WTC11 (cell line): ENCODE results near the gene CHERP. TPM values are rescaled to one million over a fixed set of nuclear protein-coding genes. Genes with fewer than 3 reads are reported as not detected.

Experiments used
- ATAC-seq: fragments of 200-7000 bp; cut with Tn5 transposase; 2 replicates; pipeline ENCODE4 v1.10.0; 2021; ENCODE audit warnings: mild to moderate bottlenecking, moderate library complexity
- CTCF ChIA-PET: fragments of 300-600 bp; sonication (Branson Sonifier 250); formaldehyde crosslinking; loops from one replicate; lab custom pipeline; 2021; ENCODE audit warnings: antibody characterized with exemption; lab: Charles Lee
- POLR2A ChIA-PET: fragments of 350-600 bp; sonication (Branson Sonifier 250); formaldehyde crosslinking; loops from one replicate; lab custom pipeline; 2021; ENCODE audit warnings: antibody characterized with exemption; lab: Charles Lee
- DNase-seq: peaks from one replicate; pipeline ENCODE4 v3.0.0; 2021; ENCODE audit warnings: low spot score
- H3K27ac Mint-ChIP-seq: 2 replicates; pipeline ENCODE4 v1.8.0; 2021; ENCODE audit warnings: mixed read lengths
- H3K27me3 Mint-ChIP-seq: 2 replicates; pipeline ENCODE4 v1.8.0; 2021; ENCODE audit warnings: low read depth, mild to moderate bottlenecking, moderate library complexity, mixed read lengths
- H3K36me3 Mint-ChIP-seq: 2 replicates; pipeline ENCODE4 v1.8.0; 2021; ENCODE audit warnings: mixed read lengths
- H3K4me1 Mint-ChIP-seq: 2 replicates; pipeline ENCODE4 v1.8.0; 2022; ENCODE audit warnings: mixed read lengths
- H3K4me3 Mint-ChIP-seq: 2 replicates; pipeline ENCODE4 v1.8.0; 2021; ENCODE audit warnings: mild to moderate bottlenecking, moderate library complexity, mixed read lengths
- H3K9me3 Mint-ChIP-seq: 2 replicates; pipeline ENCODE4 v1.8.0; 2021; ENCODE audit warnings: mixed read lengths
- ELF4 ChIP-seq: sonication (generic); formaldehyde crosslinking; IDR thresholded peaks from 2 replicates; pipeline ENCODE4 v1.8.1; 2022; ENCODE audit warnings: low read depth, mild to moderate bottlenecking, moderate library complexity, missing genetic modification reagents
- ETV6 ChIP-seq: sonication (generic); formaldehyde crosslinking; IDR thresholded peaks from 2 replicates; pipeline ENCODE4 v1.8.1; 2022; ENCODE audit warnings: mild to moderate bottlenecking, missing genetic modification reagents
- FOXJ3 ChIP-seq: sonication (generic); formaldehyde crosslinking; IDR thresholded peaks from 2 replicates; pipeline ENCODE4 v1.9.0; 2021; ENCODE audit warnings: missing genetic modification reagents, mild to moderate bottlenecking, borderline replicate concordance
- GABPB1 ChIP-seq: sonication (generic); formaldehyde crosslinking; IDR thresholded peaks from 2 replicates; pipeline ENCODE4 v1.8.1; 2023; ENCODE audit warnings: mild to moderate bottlenecking, missing genetic modification reagents
- MAX ChIP-seq: sonication (generic); formaldehyde crosslinking; IDR thresholded peaks from 2 replicates; pipeline ENCODE4 v1.8.0; 2022; ENCODE audit warnings: mild to moderate bottlenecking, missing genetic modification reagents
- NFATC4 ChIP-seq: fragments of 250-450 bp; sonication (Bioruptor Pico); IDR thresholded peaks from 2 replicates; pipeline ENCODE4 v1.9.0; 2021; ENCODE audit warnings: mild to moderate bottlenecking
- NFE2L1 ChIP-seq: sonication (generic); formaldehyde crosslinking; IDR thresholded peaks from 2 replicates; pipeline ENCODE4 v1.8.1; 2023; ENCODE audit warnings: missing genetic modification reagents
- NFYB ChIP-seq: sonication (generic); formaldehyde crosslinking; conservative IDR thresholded peaks from 2 replicates; pipeline ENCODE4 v1.8.0; 2022; ENCODE audit warnings: low read depth, missing genetic modification reagents
- NR1H2 ChIP-seq: sonication (generic); formaldehyde crosslinking; IDR thresholded peaks from 2 replicates; pipeline ENCODE4 v1.9.0; 2021; ENCODE audit warnings: mild to moderate bottlenecking, moderate library complexity, missing genetic modification reagents
- PRDM15 ChIP-seq: sonication (generic); formaldehyde crosslinking; IDR thresholded peaks from 2 replicates; pipeline ENCODE4 v1.8.0; 2022; ENCODE audit warnings: missing genetic modification reagents
- RELA ChIP-seq: sonication (generic); formaldehyde crosslinking; IDR thresholded peaks from 2 replicates; pipeline ENCODE4 v1.8.1; 2022; ENCODE audit warnings: missing genetic modification reagents, mild to moderate bottlenecking, borderline replicate concordance
- SMAD3 ChIP-seq: sonication (generic); formaldehyde crosslinking; IDR thresholded peaks from 2 replicates; pipeline ENCODE4 v1.8.0; 2022; ENCODE audit warnings: missing genetic modification reagents, mild to moderate bottlenecking, borderline replicate concordance
- STAT6 ChIP-seq: sonication (generic); formaldehyde crosslinking; conservative IDR thresholded peaks from 2 replicates; pipeline ENCODE4 v1.8.1; 2023; ENCODE audit warnings: mild to moderate bottlenecking, low read depth, missing genetic modification reagents, moderate library complexity
- TEAD1 ChIP-seq: sonication (generic); formaldehyde crosslinking; IDR thresholded peaks from 2 replicates; pipeline ENCODE4 v1.8.0; 2022; ENCODE audit warnings: mild to moderate bottlenecking, missing genetic modification reagents
- TEAD4 ChIP-seq: sonication (generic); formaldehyde crosslinking; IDR thresholded peaks from 2 replicates; pipeline ENCODE4 v1.8.0; 2022; ENCODE audit warnings: mild to moderate bottlenecking, missing genetic modification reagents
- USF2 ChIP-seq: sonication (generic); formaldehyde crosslinking; IDR thresholded peaks from 2 replicates; pipeline ENCODE4 v1.8.1; 2023; ENCODE audit warnings: mild to moderate bottlenecking, missing genetic modification reagents, moderate library complexity
- ZNF219 ChIP-seq: sonication (generic); formaldehyde crosslinking; IDR thresholded peaks from 2 replicates; pipeline ENCODE4 v1.8.0; 2023; ENCODE audit warnings: missing genetic modification reagents, mild to moderate bottlenecking, borderline replicate concordance
- ZNF263 ChIP-seq: sonication (generic); formaldehyde crosslinking; IDR thresholded peaks from 2 replicates; pipeline ENCODE4 v1.8.1; 2022; ENCODE audit warnings: low read depth, mild to moderate bottlenecking, moderate library complexity, missing genetic modification reagents
- ZNF317 ChIP-seq: sonication (generic); formaldehyde crosslinking; IDR thresholded peaks from 2 replicates; pipeline ENCODE4 v1.8.1; 2023; ENCODE audit warnings: low read depth, mild to moderate bottlenecking, moderate library complexity, missing genetic modification reagents, borderline replicate concordance
- ZNF396 ChIP-seq: fragments of 250-450 bp; sonication (Bioruptor Pico); IDR thresholded peaks from 2 replicates; pipeline ENCODE4 v1.8.0; 2021; ENCODE audit warnings: mild to moderate bottlenecking, moderate library complexity, borderline replicate concordance
- total RNA-seq: library from RNA; stranded (reverse); gene quantifications from 3 replicates; pipeline ENCODE4 v1.2.3, GENCODE V29; 2021

CHERP gene
- total RNA-seq, 1 experiment from 2014 or later: 98.7 TPM

GRCh38 chr19:16585808-16586476 is 43.7 kb upstream of the CHERP start:
- Mint-ChIP-seq H3K4me3 (no peak overlapping the region), H3K4me1 (peaks cover 62% of the 10 kb centered on the region), H3K36me3 (no peaks in the 10 kb centered on the region), H3K27me3 (no peaks in the 10 kb centered on the region)
- DNase-seq: no peak
- POLR2A ChIA-PET: no interaction called here
- no peak for TF ChIP-seq ZNF219 (CRISPR knock-in tag)
- no peak for TF ChIP-seq ELF4 (CRISPR knock-in tag)
- no peak for TF ChIP-seq ETV6 (CRISPR knock-in tag)
- 0 out of 2 replicates have a peak, but pooled peaks have one; percentile 26 for TF ChIP-seq TEAD4 (CRISPR knock-in tag)
- TF ChIP-seq ZNF317: no peak
- no peak for TF ChIP-seq PRDM15 (CRISPR knock-in tag)
- TF ChIP-seq, all 79 proteins: peak for 1
- Mint-ChIP-seq H3K27ac (peak overlapping the region; percentile 91), H3K9me3 (no peaks in the 10 kb centered on the region)
- CTCF ChIA-PET: no interaction called here
- no peak for ATAC-seq

GRCh38 chr19:16585094-16585801 is 43.0 kb upstream of the CHERP start:
- ATAC-seq: no peak; the same call in 1 of the 2 replicates
- ChIA-PET CTCF (interaction anchor here (0.9 to 1.5 kb wide), 3 partner anchors 12 to 199 kb away, joined by 4 to 7 read pairs (median 7); partner anchors contain the start of gene SLC35E1), POLR2A (interaction anchor here (0.9 kb wide), 1 partner anchor 42 kb away, joined by 4 read pairs; no protein-coding TSS in a partner anchor)
- H3K4me1 Mint-ChIP-seq: peaks cover 62% of the 10 kb centered on the region
- no peak for TF ChIP-seq NR1H2 (CRISPR knock-in tag)
- no peak for TF ChIP-seq FOXJ3
- no peak for TF ChIP-seq NFE2L1 (CRISPR knock-in tag)
- no peak for TF ChIP-seq NFYB (CRISPR knock-in tag)
- TF ChIP-seq NFATC4 (CRISPR knock-in tag): no peak
- peak overlapping the region; percentile 91 for H3K27ac Mint-ChIP-seq
- no peaks in the 10 kb centered on the region for H3K9me3 Mint-ChIP-seq
- no peaks in the 10 kb centered on the region for H3K36me3 Mint-ChIP-seq
- no peak for DNase-seq
- no peak overlapping the region; the same call in 1 of the 2 replicates for H3K4me3 Mint-ChIP-seq
- no peaks in the 10 kb centered on the region for H3K27me3 Mint-ChIP-seq

GRCh38 chr19:16584248-16585093 is 42.2 kb upstream of the CHERP start:
- peak overlapping the region; percentile 91 for H3K27ac Mint-ChIP-seq
- CTCF ChIA-PET: interaction anchor here (0.6 to 1.5 kb wide), 5 partner anchors 11 to 198 kb away, joined by 4 to 7 read pairs (median 7); partner anchors contain the start of gene SLC35E1
- no peaks in the 10 kb centered on the region for H3K36me3 Mint-ChIP-seq
- no peaks in the 10 kb centered on the region for H3K9me3 Mint-ChIP-seq
- H3K4me1 Mint-ChIP-seq: peaks cover 62% of the 10 kb centered on the region
- DNase-seq (peak; percentile 75), ATAC-seq (peak; percentile 86)
- POLR2A ChIA-PET: interaction anchor here (0.6 to 1.0 kb wide), 5 partner anchors 12 to 1204 kb away, joined by 3 to 5 read pairs (median 4); no protein-coding TSS in a partner anchor
- no peaks in the 10 kb centered on the region for H3K27me3 Mint-ChIP-seq
- peak overlapping the region; percentile 45 for H3K4me3 Mint-ChIP-seq
- TF ChIP-seq STAT6 (CRISPR knock-in tag) (no peak), ELF4 (CRISPR knock-in tag) (no peak), SMAD3 (CRISPR knock-in tag) (no peak), MAX (CRISPR knock-in tag) (peak; percentile 16; the same call in 1 of the 2 replicates), GABPB1 (no peak), ZNF263 (CRISPR knock-in tag) (no peak), ZNF396 (CRISPR knock-in tag) (no peak), ZNF219 (CRISPR knock-in tag) (no peak), USF2 (CRISPR knock-in tag) (peak; percentile 24; the same call in 1 of the 2 replicates), TEAD1 (CRISPR knock-in tag) (no peak), RELA (no peak)
